Mesendoderm (in vitro differentiated cells): ENCODE results near the gene GNAL.
"Not testable (repeated sequence)": the region's sequence is repeated elsewhere in the genome, so short reads cannot be mapped to it uniquely, and the experiment has no call there.

Experiments
- DNase-seq: peaks from one replicate; pipeline ENCODE4 v3.0.0; 2013
- H2AK5ac ChIP-seq: 2 replicates; pipeline ENCODE4 v1.6.1; 2013; ENCODE audit warnings: low read length, inconsistent platforms
- H2BK120ac ChIP-seq: 2 replicates; pipeline ENCODE4 v1.6.1; 2013; ENCODE audit warnings: low read depth, mild to moderate bottlenecking, low read length, moderate library complexity, mixed read lengths
- H2BK15ac ChIP-seq: replicated peaks from 2 replicates; pipeline ENCODE4 v1.6.1; 2013; ENCODE audit warnings: low read depth, mild to moderate bottlenecking, moderate library complexity
- H2BK5ac ChIP-seq: 2 replicates; pipeline ENCODE4 v1.6.1; 2013; ENCODE audit warnings: low read length, inconsistent platforms
- H3K18ac ChIP-seq: 2 replicates; pipeline ENCODE4 v1.6.1; 2013; ENCODE audit warnings: mild to moderate bottlenecking, low read length, mixed read lengths
- H3K23ac ChIP-seq: one replicate; pipeline ENCODE4 v1.6.1; 2013; ENCODE audit warnings: low read length
- H3K27ac ChIP-seq: 2 replicates; pipeline ENCODE4 v1.5.1; 2013; ENCODE audit warnings: low read depth, mild to moderate bottlenecking, inconsistent platforms, low read length, moderate library complexity
- H3K27me3 ChIP-seq: 2 replicates; pipeline ENCODE4 v1.6.1; 2013; ENCODE audit warnings: low read length, control low read depth, mild to moderate bottlenecking, inconsistent platforms; ENCODE audit not compliant: insufficient read depth, poor library complexity
- H3K36me3 ChIP-seq: 2 replicates; pipeline ENCODE4 v1.6.1; 2013; ENCODE audit warnings: low read length, inconsistent platforms; ENCODE audit not compliant: control insufficient read depth, insufficient read depth
- H3K4ac ChIP-seq: one replicate; pipeline ENCODE4 v1.6.1; 2013; ENCODE audit warnings: low read depth, mild to moderate bottlenecking, low read length, moderate library complexity
- H3K4me1 ChIP-seq: 2 replicates; pipeline ENCODE4 v1.6.1; 2013; ENCODE audit warnings: low read depth, low read length, inconsistent platforms; ENCODE audit not compliant: control insufficient read depth
- H3K4me2 ChIP-seq: 2 replicates; pipeline ENCODE4 v1.6.1; 2013; ENCODE audit warnings: low read length
- H3K4me3 ChIP-seq: 2 replicates; pipeline ENCODE4 v1.5.1; 2013; ENCODE audit warnings: mild to moderate bottlenecking, low read length
- H3K56ac ChIP-seq: one replicate; pipeline ENCODE4 v1.6.1; 2013; ENCODE audit warnings: low read length
- H3K79me1 ChIP-seq: 2 replicates; pipeline ENCODE4 v1.6.1; 2013; ENCODE audit warnings: low read length, inconsistent platforms
- H3K79me2 ChIP-seq: 2 replicates; pipeline ENCODE4 v1.6.1; 2013; ENCODE audit warnings: mild to moderate bottlenecking, low read length; ENCODE audit not compliant: control insufficient read depth, insufficient read depth
- H3K9ac ChIP-seq: 2 replicates; pipeline ENCODE4 v1.6.1; 2013; ENCODE audit warnings: low read length, inconsistent platforms
- H4K5ac ChIP-seq: one replicate; pipeline ENCODE4 v1.6.1; 2013; ENCODE audit warnings: low read length
- H4K8ac ChIP-seq: one replicate; pipeline ENCODE4 v1.6.1; 2013; ENCODE audit warnings: low read depth, mild to moderate bottlenecking, control low read depth, low read length, moderate library complexity
- WGBS: extraction: QIAGEN DNeasy Blood & Tissue Kit; methylation state at CpG from one replicate; pipeline ENCODE4 v1.1.7; 2013; ENCODE audit warnings: low lambda C conversion rate, missing lambda C conversion rate; ENCODE audit not compliant: insufficient coverage; ENCODE audit errors: extremely low coverage; 5-methylcytosine and 5-hydroxymethylcytosine counted together

Gene GNAL

DNA sequence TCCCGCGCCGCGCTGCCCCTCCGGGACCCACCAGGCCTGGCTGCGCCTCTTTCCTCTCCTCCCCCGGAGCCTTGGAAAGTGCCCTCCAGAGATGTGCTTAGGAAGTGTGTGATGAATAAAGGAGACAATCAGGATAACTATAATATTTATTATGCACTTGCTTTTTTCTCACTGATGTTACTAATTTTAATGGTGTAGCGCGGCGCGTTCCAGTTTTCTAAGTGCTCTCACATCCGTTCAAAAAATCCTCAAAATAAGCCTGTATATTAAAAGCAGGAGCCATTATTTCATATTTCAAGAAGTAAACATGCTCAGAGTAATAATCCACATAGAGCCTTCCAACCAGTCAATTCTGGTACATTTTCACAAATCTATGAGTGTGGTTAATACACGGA is 220.0 kb downstream of the GNAL start:
- Histone ChIP-seq H2AK5ac (no peak overlapping the region), H2BK5ac (no peak overlapping the region), H3K4me2 (peak overlapping the region; percentile 87), H3K79me2 (no peaks in the 10 kb centered on the region), H2BK120ac (no peak overlapping the region), H3K27ac (no peak overlapping the region), H2BK15ac (no peak overlapping the region), H3K27me3 (no peaks in the 10 kb centered on the region), H3K4ac (no peak overlapping the region), H3K23ac (no peak overlapping the region), H3K4me3 (peak overlapping the region; percentile 74), H4K5ac (no peak overlapping the region), H3K9ac (peak overlapping the region; percentile 92), H3K36me3 (no peaks in the 10 kb centered on the region), H3K79me1 (no peaks in the 10 kb centered on the region), H4K8ac (no peak overlapping the region), H3K56ac (peak overlapping the region; percentile 95), H3K4me1 (peaks cover 4% of the 10 kb centered on the region), H3K18ac (peak overlapping the region; percentile 35)
- WGBS, result no CpG with 5 or more reads among the region's 13 CpGs
- no peak for DNase-seq

DNA sequence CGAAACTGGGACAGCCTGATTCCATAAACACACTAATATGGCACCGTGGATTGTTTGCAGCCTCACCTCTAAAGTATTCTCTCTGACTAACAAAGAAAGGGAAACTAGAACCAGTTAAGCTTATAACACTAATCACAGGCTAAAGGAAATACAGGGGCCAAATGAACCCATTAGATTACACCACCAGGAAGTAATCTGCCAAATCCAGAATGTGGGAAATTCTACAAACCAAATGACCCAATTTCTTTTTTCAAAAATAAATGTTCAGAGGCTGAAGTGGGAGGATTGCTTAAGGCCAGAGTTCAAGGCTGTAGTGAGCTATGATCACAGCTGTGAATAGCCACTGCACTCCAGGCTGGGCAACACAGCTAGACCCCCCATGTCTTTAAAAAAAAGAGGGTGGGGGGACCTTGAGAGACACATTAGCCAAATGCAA is 220.5 kb downstream of the GNAL start:
- H2BK5ac ChIP-seq, result no peak overlapping the region
- no peak overlapping the region for H2AK5ac ChIP-seq
- H3K23ac ChIP-seq, result no peak overlapping the region
- no peak overlapping the region for H4K5ac ChIP-seq
- H3K18ac ChIP-seq, result no peak overlapping the region
- H3K4ac ChIP-seq, result no peak overlapping the region
- no peak overlapping the region for H4K8ac ChIP-seq
- no peak overlapping the region for H2BK15ac ChIP-seq
- peaks cover 4% of the 10 kb centered on the region for H3K4me1 ChIP-seq
- WGBS, result no CpG with 5 or more reads among the region's 2 CpGs
- H3K27ac ChIP-seq, result no peak overlapping the region
- no peaks in the 10 kb centered on the region for H3K27me3 ChIP-seq
- DNase-seq, result no peak
- no peak overlapping the region for H3K9ac ChIP-seq
- H3K4me2 ChIP-seq, result no peak overlapping the region
- H3K79me2 ChIP-seq, result no peaks in the 10 kb centered on the region
- H3K56ac ChIP-seq, result no peak overlapping the region
- H3K4me3 ChIP-seq, result no peak overlapping the region
- H2BK120ac ChIP-seq, result no peak overlapping the region
- no peaks in the 10 kb centered on the region for H3K36me3 ChIP-seq
- no peaks in the 10 kb centered on the region for H3K79me1 ChIP-seq

DNA sequence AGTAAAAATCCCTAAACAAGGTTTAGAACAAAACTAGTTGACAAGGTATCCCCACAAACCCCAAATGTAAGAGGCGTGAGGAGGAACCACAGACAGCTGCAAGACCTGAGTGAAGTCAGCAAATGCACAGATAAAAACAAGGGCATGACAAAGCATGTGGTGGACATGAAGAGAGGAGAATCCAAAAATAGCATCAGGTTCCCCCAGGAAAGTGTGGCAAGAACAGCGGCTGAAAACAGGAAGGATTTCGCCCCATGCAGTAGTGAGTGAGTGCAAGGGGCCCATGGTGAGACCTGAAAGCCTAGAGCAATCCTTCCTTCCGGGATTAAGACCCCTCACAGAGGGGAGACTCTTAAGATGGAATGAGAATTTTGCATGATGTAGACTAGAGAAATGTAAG is 227.8 kb downstream of the GNAL start:
- H4K8ac ChIP-seq, H3K79me1 ChIP-seq, H2AK5ac ChIP-seq, H3K9ac ChIP-seq, DNase-seq, H3K27me3 ChIP-seq, H2BK5ac ChIP-seq, H3K18ac ChIP-seq, H3K23ac ChIP-seq, H3K36me3 ChIP-seq, H3K79me2 ChIP-seq, H3K4me2 ChIP-seq, H3K4me1 ChIP-seq, H4K5ac ChIP-seq, H2BK120ac ChIP-seq, H3K4ac ChIP-seq, H2BK15ac ChIP-seq, H3K56ac ChIP-seq, H3K27ac ChIP-seq, H3K4me3 ChIP-seq: not testable (repeated sequence)
- WGBS, result no CpG with 5 or more reads among the region's 4 CpGs

DNA sequence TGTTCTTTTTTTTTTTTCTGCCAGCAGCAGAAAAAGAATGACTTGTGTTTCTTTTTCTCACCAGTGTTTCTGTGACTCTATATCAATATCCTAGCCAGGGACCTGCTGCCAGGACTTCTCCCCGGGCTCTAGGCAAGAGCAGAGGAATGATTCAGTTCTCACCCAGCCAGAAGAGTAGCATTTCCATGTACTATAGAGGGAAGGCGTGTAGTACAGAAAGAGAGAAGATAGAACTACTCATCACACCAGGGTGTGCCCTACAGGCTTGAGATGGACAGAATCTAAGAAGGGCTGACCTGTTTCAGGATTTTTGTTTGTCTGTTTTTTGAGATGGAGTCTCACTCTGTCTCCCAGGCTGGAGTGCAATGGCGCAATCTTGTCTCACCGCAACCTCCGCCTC is 230.5 kb downstream of the GNAL start:
- H2BK5ac ChIP-seq, H3K23ac ChIP-seq, H3K79me1 ChIP-seq, H3K27ac ChIP-seq, H3K4ac ChIP-seq, H2BK120ac ChIP-seq, H3K4me3 ChIP-seq, H4K8ac ChIP-seq, H2AK5ac ChIP-seq, H4K5ac ChIP-seq, DNase-seq, H3K27me3 ChIP-seq, H3K18ac ChIP-seq, H3K9ac ChIP-seq, H3K79me2 ChIP-seq, H3K36me3 ChIP-seq, H3K4me2 ChIP-seq, H3K4me1 ChIP-seq, H2BK15ac ChIP-seq, H3K56ac ChIP-seq: not testable (repeated sequence)
- WGBS, result no CpG with 5 or more reads among the region's 5 CpGs

DNA sequence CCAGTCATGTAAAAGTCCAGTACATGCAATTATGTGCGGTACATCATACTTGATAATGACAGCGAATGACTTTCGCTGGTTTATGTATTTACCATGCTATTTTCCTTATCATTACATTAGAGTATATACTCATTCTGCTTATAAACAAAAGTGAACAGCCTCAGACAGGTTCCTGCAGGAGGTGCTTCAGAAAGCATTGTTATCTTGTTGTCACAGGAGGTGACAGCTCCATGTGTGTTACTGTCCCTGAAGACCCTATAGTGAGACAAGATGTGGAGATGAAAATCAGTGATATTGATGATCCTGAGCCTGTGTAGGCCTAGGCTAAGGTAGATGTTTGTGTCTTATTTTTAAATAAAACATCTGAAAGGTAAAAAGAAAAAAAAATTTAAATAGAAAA is 234.4 kb downstream of the GNAL start:
- H2BK5ac ChIP-seq, result no peak overlapping the region
- no peak overlapping the region for H3K27ac ChIP-seq
- DNase-seq, result no peak
- no peak overlapping the region for H3K4me3 ChIP-seq
- H3K9ac ChIP-seq, result no peak overlapping the region
- H3K4ac ChIP-seq, result no peak overlapping the region
- no peaks in the 10 kb centered on the region for H3K79me2 ChIP-seq
- no peak overlapping the region for H3K23ac ChIP-seq
- H4K5ac ChIP-seq, result no peak overlapping the region
- no peaks in the 10 kb centered on the region for H3K79me1 ChIP-seq
- H3K18ac ChIP-seq, result no peak overlapping the region
- no peaks in the 10 kb centered on the region for H3K27me3 ChIP-seq
- no peak overlapping the region for H3K4me2 ChIP-seq
- H2BK120ac ChIP-seq, result no peak overlapping the region
- no peak overlapping the region for H2AK5ac ChIP-seq
- peaks cover 2% of the 10 kb centered on the region for H3K4me1 ChIP-seq
- no peak overlapping the region for H4K8ac ChIP-seq
- WGBS, result no CpG with 5 or more reads among the region's 3 CpGs
- H3K56ac ChIP-seq, result no peak overlapping the region
- no peak overlapping the region for H2BK15ac ChIP-seq
- H3K36me3 ChIP-seq, result no peaks in the 10 kb centered on the region

DNA sequence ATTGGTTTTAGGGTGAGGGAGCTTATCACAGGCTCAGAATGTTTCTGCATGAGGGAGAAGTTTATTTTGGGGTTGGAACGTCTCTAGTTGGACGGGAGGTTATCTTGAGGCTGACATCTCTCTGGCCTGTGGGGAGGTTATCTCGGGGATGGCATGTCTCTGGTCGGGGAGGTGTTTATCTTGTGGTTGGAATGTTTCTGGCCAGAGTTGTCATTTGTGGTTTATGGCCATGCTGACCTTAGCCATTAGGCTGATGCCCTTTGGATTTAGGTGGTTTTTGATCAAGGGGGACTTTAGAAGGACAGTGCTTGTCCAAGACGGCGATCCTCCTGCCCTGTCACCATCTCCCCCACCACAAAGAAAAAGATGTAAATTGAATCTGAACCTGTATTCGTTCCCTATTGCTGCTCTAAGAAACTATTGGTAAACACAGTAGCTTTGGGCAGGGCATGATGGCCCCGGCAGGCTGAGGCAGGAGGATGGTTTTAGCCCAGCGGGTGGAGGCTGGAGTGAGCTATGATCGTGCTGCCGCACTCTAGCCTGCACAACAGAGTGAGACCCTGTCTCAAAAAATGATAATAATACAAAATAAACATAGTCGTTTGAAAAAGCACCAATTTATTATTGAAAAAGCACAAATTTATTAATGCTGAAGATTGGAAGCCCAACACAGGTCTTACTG is 236.9 kb downstream of the GNAL start:
- no peak overlapping the region for H4K8ac ChIP-seq
- H2BK5ac ChIP-seq, result no peak overlapping the region
- no peaks in the 10 kb centered on the region for H3K36me3 ChIP-seq
- no peak overlapping the region for H3K23ac ChIP-seq
- H3K27me3 ChIP-seq, result no peaks in the 10 kb centered on the region
- H3K9ac ChIP-seq, result no peak overlapping the region
- no peak overlapping the region for H3K4ac ChIP-seq
- H2BK120ac ChIP-seq, result no peak overlapping the region
- no CpG with 5 or more reads among the region's 12 CpGs for WGBS
- no peak overlapping the region for H2AK5ac ChIP-seq
- H4K5ac ChIP-seq, result no peak overlapping the region
- H3K56ac ChIP-seq, result no peak overlapping the region
- H3K79me2 ChIP-seq, result no peaks in the 10 kb centered on the region
- H3K79me1 ChIP-seq, result no peaks in the 10 kb centered on the region
- peaks cover 2% of the 10 kb centered on the region for H3K4me1 ChIP-seq
- H3K4me3 ChIP-seq, result no peak overlapping the region
- no peak overlapping the region for H3K27ac ChIP-seq
- no peak for DNase-seq
- H3K18ac ChIP-seq, result no peak overlapping the region
- no peak overlapping the region for H2BK15ac ChIP-seq
- H3K4me2 ChIP-seq, result no peak overlapping the region
